ENCODE measurements around the gene CDC5L.

GRCh38 chr6:44432227-44432626, 44.7 kb downstream of the CDC5L start:
- TF ChIP-seq TAF1 (IDR thresholded peaks at IDR 0.05; ENCODE audit: borderline replicate concordance, insufficient read depth, low read length) (no peak), SIN3A (IDR thresholded peaks at IDR 0.05; ENCODE audit: borderline replicate concordance, insufficient read depth, low read length) (no peak)
